Measurements from ENCODE around the gene UBE3A.

DNA sequence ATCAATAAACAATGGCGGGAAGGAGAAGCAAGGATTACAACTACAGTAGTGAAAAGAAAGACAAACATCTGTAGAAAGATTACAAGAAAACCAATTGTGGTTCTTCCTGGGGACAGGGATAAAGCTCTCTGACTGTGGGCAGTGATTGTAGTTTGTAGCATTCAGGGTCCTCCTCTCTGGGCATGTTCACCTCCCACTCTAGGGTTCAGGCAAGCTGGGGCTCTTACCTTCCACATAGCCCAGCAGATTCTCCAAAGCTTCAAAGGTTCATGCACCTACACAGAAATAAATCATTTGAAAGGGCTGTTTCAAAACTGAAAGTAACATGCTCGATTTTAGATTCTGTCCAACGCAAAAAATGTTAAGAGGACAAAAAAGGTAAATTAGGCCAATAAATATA, 17.4 kb upstream of the UBE3A start:
- TF ChIP-seq POLR2A (conservative IDR thresholded peaks at IDR 0.05) = no peak
- no peak for TF ChIP-seq ZNF407 (IDR thresholded peaks at IDR 0.05; ENCODE audit: low read depth)
- no peak for TF ChIP-seq ZNF589 (CRISPR knock-in tag; IDR thresholded peaks at IDR 0.05; ENCODE audit: low read depth)
- TF ChIP-seq RCOR1 (IDR thresholded peaks at IDR 0.05; ENCODE audit: borderline replicate concordance in 1 of 2, low read depth in 2 of 2, low read length in 2 of 2) = no peak
- TF ChIP-seq E2F3 (CRISPR knock-in tag; IDR thresholded peaks at IDR 0.05) = no peak
- TF ChIP-seq TAF1 (IDR thresholded peaks at IDR 0.05; ENCODE audit: control insufficient read depth, extremely low read depth, insufficient read depth, low read length, severe bottlenecking) = no peak
- no peak for TF ChIP-seq BRCA1 (IDR thresholded peaks at IDR 0.05)
- no peak for TF ChIP-seq BRCA1 (CRISPR knock-in tag; IDR thresholded peaks at IDR 0.05)
